Liver (tissue), 2 donors: ENCODE data around the gene SREBF2.
"Not testable (repeated sequence)": the region's sequence is repeated elsewhere in the genome, so short reads cannot be mapped to it uniquely, and the experiment has no call there.

Experiments
- CTCF ChIP-seq: fragments of 150-350 bp; IDR thresholded peaks from 2 replicates; pipeline ENCODE4 v1.5.1; 2017; ENCODE audit warnings: improper control_type of control experiment, low read depth, low read length; ENCODE audit not compliant: missing input control
- MAX ChIP-seq: IDR thresholded peaks from 2 replicates; pipeline ENCODE4 v1.6.1; 2016; ENCODE audit warnings: antibody characterized with exemption
- donor health status: healthy.

DNA sequence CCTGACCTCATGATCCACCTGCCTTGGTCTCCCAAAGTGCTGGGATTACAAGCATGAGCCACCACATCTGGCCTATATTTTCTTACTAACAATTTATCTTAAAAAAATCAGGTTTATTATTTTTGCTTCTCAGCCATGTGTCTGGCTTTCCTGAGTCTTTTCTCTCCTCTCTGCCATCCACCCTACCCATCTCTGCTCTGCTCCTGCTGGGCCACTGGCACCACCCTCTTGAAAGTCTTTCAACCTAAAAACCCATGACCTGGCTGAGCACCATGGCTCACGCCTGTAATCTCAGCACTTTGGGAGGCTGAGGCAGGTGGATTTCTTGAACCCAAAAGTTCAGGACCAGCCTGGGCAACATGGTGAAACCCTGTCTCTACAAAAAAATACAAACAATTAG, 37.2 kb downstream of the SREBF2 start:
- not testable (repeated sequence) for TF ChIP-seq CTCF, MAX
